BE2C (cell line): ENCODE results near the gene DYNC1LI2.
A peak's percentile ranks its signal among the peaks of the same experiment; 100 is the strongest.

ENCODE experiments used
- DNase-seq: peaks from one replicate; pipeline ENCODE4 v3.0.0-alpha.2; 2020
- H3K27me3 ChIP-seq: fragments of 250-450 bp; sonication (Bioruptor Pico); 2 replicates; pipeline ENCODE4 v1.5.1; 2020; ENCODE audit warnings: mild to moderate bottlenecking
- H3K36me3 ChIP-seq: fragments of 250-450 bp; sonication (Bioruptor Pico); 2 replicates; pipeline ENCODE4 v1.5.1; 2020; ENCODE audit warnings: mild to moderate bottlenecking
- H3K4me1 ChIP-seq: fragments of 250-450 bp; sonication (Bioruptor Pico); 2 replicates; pipeline ENCODE4 v1.5.1; 2020
- H3K4me3 ChIP-seq: 2 replicates; pipeline ENCODE4 v1.5.1; 2011; ENCODE audit warnings: low read depth, low read length
- H3K9me3 ChIP-seq: fragments of 250-450 bp; sonication (Bioruptor Pico); 2 replicates; pipeline ENCODE4 v1.5.1; 2020
- CTCF ChIP-seq: IDR thresholded peaks from 2 replicates; pipeline ENCODE4 v1.5.1; 2012; ENCODE audit warnings: mild to moderate bottlenecking, low read depth, low read length

The DYNC1LI2 gene

GRCh38 chr16:66698046-66698445, 53.4 kb downstream of the DYNC1LI2 start:
- Histone ChIP-seq H3K27me3 (no peaks in the 10 kb centered on the region), H3K9me3 (no peaks in the 10 kb centered on the region), H3K4me1 (no peaks in the 10 kb centered on the region), H3K4me3 (no peak overlapping the region), H3K36me3 (no peaks in the 10 kb centered on the region)
- no peak for DNase-seq
- no peak for TF ChIP-seq CTCF

- TF ChIP-seq CTCF = peak; percentile 23; the same call in 1 of the 2 replicates
- DNase-seq = peak; percentile 92
- Histone ChIP-seq H3K36me3 (no peaks in the 10 kb centered on the region), H3K9me3 (no peaks in the 10 kb centered on the region), H3K4me1 (no peaks in the 10 kb centered on the region), H3K4me3 (peak within 1 kb of the TSS; percentile 74), H3K27me3 (no peaks in the 10 kb centered on the region)
Measured at GRCh38 chr16:66696669-66697630, 54.5 kb downstream of the DYNC1LI2 start, which contains the start of gene CMTM4. Gene CMTM4 (minus strand): TSS chr16:66696743. CDS start chr16:66696525, 218 bp downstream.

GRCh38 chr16:66695935-66696668, 55.3 kb downstream of the DYNC1LI2 start:
- Histone ChIP-seq H3K4me1 (no peaks in the 10 kb centered on the region), H3K36me3 (no peaks in the 10 kb centered on the region), H3K4me3 (peak overlapping the region; percentile 71), H3K27me3 (no peaks in the 10 kb centered on the region), H3K9me3 (no peaks in the 10 kb centered on the region)
- DNase-seq = peak; percentile 14
- TF ChIP-seq CTCF = no peak

- TF ChIP-seq CTCF = no peak
- H3K9me3 ChIP-seq = no peaks in the 10 kb centered on the region
- H3K4me3 ChIP-seq = peak overlapping the region; percentile 71
- no peak for DNase-seq
- no peaks in the 10 kb centered on the region for H3K36me3 ChIP-seq
- no peaks in the 10 kb centered on the region for H3K27me3 ChIP-seq
- no peaks in the 10 kb centered on the region for H3K4me1 ChIP-seq
Measured at GRCh38 chr16:66695471-66695934, 55.9 kb downstream of the DYNC1LI2 start.

- no peaks in the 10 kb centered on the region for H3K4me1 ChIP-seq
- no peak for TF ChIP-seq CTCF
- H3K36me3 ChIP-seq = no peaks in the 10 kb centered on the region
- H3K9me3 ChIP-seq = no peaks in the 10 kb centered on the region
- H3K4me3 ChIP-seq = no peak overlapping the region
- no peak for DNase-seq
- no peaks in the 10 kb centered on the region for H3K27me3 ChIP-seq
Measured at GRCh38 chr16:66693149-66693548, 58.3 kb downstream of the DYNC1LI2 start.

GRCh38 chr16:66692341-66692740, 59.1 kb downstream of the DYNC1LI2 start:
- Histone ChIP-seq H3K4me1 (no peaks in the 10 kb centered on the region), H3K36me3 (no peaks in the 10 kb centered on the region), H3K9me3 (no peaks in the 10 kb centered on the region), H3K4me3 (no peak overlapping the region), H3K27me3 (no peaks in the 10 kb centered on the region)
- no peak for TF ChIP-seq CTCF
- no peak for DNase-seq
